GM19043 (cell line): Measurements from ENCODE around the gene PRSS58.

Source experiments
- ATAC-seq: cut with Tn5 transposase; IDR thresholded peaks from one replicate; pipeline ENCODE4 v1.9.1; 2021; ENCODE audit warnings: low read depth; ENCODE audit not compliant: unreplicated experiment

PRSS58 gene, protein sequence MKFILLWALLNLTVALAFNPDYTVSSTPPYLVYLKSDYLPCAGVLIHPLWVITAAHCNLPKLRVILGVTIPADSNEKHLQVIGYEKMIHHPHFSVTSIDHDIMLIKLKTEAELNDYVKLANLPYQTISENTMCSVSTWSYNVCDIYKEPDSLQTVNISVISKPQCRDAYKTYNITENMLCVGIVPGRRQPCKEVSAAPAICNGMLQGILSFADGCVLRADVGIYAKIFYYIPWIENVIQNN

DNA sequence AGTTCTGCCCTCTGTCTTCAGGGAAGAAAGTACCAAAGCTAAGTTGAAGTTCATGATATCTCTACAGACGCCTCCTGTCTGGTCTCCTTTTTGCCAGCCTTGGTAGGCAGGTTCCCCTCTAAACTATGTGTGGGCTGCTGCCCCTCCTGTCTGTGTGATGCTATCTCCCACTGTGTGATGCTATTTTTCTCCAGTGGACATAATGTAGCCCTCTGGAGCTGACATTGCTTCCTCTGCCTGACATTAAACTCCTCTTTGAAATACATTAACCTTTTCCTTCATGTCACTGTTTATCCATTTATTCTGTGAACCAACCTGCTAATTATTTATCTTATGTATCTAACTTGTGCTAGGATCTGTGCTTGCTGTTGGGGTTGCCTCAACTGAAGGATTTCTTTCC is at the start of gene PRSS58:
Gene PRSS58, minus strand, starts transcription at position 101 of the 400 bp plus-strand sequence. CDS start 351 bp downstream, outside the sequence.
- ATAC-seq = no peak

DNA sequence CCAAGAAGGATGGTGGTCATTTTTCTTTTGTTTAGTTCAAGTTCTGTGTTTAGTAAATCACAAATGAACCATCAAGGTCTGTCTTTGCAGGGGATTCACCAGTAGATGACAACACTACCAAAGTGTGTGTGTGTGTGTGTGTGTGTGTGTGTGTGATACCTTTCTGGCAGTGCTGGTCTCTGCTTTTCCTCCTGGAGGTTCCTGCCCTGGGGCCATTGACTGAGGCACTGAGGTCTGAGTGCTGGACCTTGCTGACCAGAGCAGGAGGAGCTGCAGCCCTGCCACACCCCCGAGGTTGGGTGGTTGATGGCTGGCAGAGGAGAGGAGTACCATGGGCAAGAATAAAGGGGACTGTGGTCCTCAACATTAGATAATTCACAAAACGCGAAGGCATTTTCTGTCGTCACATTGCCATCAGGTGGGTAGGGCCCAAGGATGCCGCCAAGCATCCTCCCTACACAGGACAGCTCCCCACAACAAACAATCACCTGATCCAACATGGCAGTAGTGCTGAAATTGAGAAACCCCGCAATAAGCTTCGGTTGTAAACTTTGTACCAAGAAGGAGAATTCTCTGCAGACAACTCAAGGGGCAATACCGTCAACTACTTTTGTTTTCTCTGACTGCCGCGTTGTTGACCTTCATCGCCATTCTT is 49.5 kb upstream of the PRSS58 start:
- no peak for ATAC-seq

DNA sequence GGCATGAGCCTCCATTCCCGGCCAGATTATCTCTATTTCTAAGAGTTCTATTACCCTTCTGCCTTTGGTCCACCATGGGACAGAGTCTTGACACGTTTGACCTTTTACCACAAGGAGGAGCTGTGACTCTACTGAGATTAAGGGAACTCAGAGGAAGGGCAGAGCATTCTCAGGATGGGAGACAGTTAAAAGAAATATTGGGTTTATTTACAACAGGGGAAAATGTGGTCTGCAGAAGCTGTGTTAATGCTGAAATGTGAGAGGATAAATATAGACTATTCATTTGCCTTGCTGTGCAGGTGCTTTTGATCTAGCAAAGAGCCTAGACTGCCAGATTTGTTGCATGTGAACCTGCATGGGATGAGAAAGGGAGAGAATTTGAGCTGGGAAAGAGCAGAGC is 45.8 kb upstream of the PRSS58 start:
- no peak for ATAC-seq

DNA sequence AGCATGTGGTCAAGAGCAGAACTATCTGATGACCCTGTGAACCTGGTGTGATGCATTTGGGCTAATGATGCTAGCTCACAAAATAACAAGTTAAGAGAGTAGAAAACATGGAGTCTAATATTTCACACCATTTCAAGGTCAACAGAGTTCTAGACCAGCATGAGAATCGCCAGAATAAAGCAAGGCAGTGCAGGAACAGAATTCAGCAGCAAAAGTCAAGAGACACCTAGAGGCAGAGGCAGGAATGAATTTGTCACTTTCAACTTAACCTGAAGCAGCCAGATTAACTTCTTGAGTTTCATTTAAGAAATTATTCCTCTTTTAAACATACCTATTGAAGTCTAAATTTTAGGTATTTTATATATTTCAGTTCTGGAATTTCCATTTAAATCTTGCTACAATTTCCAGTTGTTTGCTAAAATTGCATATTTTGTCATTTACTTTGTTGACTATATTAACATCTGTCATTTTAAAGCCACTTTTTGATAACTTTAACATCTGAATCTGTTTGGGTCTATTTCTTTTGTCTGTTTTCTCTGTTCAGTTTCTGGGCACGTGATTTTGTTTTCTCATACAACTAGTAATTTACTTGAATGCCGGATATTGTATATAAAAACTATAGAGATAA is 44.2 kb upstream of the PRSS58 start:
- no peak for ATAC-seq

DNA sequence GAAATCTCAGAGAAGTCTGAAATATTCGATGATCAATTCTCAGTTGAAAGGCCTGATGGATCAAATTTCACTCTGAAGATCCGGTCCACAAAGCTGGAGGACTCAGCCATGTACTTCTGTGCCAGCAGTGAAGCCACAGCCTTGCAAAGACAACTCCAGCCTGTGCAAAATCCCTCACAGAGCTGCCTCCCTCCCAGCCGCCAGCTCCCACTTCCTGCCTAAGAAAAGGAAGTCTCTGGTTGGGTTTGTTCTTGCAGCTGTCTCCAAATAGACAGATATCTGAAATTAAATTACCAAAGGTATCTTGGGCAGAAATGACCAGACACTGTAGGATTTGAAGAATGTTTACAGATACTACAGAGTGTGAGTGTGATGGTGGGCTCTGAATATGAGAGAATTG is 43.4 kb upstream of the PRSS58 start:
- ATAC-seq = no peak

DNA sequence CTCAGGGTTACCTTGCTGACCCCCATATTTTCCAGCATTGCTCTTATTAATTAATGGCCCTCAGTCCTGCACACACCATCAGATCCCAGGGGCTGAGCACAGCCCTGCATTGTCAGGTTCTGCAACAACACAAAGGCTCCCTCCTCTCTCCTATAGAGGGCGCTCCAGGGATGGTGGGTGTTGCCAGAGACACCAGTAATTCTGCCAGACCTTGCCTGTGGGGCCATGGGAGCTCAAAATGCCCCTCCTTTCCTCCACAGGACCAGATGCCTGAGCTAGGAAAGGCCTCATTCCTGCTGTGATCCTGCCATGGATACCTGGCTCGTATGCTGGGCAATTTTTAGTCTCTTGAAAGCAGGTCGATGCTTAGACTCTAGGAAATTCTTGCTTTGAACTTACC is 42.8 kb upstream of the PRSS58 start:
- no peak for ATAC-seq

DNA sequence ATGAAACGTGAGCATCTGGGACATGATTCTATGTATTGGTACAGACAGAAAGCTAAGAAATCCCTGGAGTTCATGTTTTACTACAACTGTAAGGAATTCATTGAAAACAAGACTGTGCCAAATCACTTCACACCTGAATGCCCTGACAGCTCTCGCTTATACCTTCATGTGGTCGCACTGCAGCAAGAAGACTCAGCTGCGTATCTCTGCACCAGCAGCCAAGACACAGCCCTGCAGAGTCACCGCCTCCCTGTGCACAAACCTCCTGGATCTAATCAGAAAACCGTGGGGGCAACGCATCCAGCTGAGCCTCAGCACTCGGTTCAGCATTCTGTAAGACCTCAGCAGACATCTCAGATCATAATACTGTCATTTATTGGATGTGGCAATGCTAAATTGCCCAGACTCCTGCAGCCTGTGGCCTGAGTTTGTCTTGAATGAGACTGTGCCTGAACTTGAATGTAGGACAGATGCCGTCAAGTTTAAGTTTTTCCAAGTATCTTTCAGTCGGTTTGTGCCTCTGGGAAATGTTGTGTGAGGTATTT is 41.5 kb upstream of the PRSS58 start:
- ATAC-seq = no peak

DNA sequence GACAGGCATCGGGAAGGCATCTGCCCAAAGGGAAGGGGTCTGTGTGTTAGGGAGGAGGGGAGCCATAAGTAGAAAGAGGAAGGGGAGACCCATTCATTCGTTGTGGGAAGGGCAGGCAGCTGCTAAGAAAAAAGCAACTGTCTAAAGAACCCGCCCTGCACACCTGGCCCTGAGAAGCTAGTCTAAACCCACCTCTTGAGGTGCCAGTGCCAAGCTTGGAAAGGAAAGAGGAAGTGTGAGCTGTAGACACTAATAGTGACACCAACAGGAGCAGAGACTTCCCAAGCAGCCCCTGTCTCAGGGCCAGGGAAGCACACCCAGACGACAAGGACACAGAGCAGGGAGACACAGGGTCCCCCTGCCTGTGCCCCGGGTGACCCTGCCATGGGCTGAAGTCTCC is 40.8 kb upstream of the PRSS58 start:
- no peak for ATAC-seq

DNA sequence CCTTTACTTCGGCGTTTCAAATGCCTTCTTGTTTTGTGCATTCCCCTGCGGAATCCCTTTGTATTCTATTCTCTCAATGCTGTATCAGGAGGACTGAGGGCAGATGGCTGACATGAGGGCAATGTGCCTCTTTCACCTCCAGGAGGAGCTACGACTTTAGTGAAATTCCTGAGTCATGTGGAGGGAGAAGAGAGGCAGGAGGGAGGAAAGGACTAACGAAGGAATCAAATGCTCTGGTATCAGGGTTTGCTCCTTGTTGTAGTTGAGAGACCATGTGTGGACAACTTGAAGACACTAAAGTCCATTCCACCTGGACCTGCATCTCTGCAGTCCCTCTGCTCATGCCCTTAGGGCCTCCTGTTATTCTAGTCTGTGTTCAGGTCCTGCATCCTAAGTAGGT is 40.2 kb upstream of the PRSS58 start:
- ATAC-seq = no peak

DNA sequence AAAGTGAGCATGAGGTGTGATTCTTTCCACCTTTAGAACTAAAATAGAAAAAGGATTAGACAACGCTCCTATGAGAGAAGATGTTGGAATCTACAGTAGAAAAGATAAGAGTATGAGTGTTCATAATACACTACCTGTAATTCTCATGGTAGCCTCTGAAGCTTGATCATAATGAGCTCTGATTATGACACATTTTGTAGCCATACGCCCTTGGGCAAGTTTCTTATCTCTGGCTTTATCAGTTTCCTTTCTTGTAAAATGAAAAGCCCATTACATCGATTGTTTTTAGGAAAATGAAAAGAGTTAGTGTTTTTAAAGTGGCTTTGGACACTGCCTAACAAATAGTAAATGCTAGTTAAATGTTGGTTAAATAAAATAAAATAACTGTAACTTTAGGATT is 22.4 kb upstream of the PRSS58 start:
- no peak for ATAC-seq

DNA sequence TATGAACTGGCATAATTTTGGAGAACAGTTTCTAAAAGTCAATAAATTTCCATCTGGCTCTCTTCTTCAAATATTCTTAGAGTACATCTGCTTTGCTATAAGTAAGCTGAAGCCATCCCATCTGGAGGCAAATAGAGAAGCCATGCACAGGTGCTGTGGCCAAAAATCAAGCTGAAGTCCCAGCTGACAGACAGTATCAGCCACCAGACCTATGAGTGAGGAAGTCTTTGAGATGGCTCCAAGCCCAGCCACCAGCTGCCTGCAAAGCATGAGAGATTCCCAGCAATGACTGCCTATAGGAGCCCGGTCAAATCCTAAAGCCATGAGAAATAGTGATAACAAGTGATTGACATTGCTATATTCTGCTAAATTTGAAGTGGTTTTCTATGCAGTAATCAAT is 21.7 kb upstream of the PRSS58 start:
- ATAC-seq = no peak

DNA sequence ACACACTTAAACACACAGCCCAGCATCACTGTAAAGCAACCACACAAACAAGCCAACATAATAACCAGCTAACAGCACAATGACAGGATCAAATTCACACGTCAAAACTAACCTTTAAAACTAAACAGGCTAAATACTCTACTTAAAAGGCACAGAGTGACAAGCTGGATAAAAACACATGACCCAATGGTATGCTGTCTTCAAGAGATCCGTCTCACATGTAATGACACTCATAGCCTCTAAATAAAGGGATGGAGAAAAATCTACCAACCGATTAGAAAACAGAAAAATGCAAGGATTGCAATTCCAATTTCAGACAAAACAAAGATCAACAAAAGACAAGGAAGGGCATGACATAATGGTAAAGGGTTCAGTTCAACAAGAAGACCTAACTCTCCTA is 17.2 kb upstream of the PRSS58 start:
- no peak for ATAC-seq

DNA sequence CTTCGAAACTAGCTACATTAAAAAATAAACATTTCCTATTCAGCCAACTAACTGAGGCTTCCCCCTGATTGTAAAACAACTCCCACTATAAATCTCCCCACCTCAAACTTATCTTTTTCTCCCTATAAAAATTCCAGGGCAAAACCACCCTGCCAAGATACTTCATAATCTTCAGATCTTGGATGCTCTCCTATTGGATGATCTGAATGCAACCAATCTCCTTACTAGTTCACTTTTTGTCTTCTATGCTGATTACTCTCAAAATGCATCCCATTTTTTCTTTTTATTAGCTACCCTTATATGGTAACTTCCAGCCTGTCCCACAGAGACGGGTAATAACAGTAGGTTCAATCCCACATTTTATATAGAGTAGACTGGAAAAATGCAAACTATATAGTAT is 15.0 kb upstream of the PRSS58 start:
- no peak for ATAC-seq

DNA sequence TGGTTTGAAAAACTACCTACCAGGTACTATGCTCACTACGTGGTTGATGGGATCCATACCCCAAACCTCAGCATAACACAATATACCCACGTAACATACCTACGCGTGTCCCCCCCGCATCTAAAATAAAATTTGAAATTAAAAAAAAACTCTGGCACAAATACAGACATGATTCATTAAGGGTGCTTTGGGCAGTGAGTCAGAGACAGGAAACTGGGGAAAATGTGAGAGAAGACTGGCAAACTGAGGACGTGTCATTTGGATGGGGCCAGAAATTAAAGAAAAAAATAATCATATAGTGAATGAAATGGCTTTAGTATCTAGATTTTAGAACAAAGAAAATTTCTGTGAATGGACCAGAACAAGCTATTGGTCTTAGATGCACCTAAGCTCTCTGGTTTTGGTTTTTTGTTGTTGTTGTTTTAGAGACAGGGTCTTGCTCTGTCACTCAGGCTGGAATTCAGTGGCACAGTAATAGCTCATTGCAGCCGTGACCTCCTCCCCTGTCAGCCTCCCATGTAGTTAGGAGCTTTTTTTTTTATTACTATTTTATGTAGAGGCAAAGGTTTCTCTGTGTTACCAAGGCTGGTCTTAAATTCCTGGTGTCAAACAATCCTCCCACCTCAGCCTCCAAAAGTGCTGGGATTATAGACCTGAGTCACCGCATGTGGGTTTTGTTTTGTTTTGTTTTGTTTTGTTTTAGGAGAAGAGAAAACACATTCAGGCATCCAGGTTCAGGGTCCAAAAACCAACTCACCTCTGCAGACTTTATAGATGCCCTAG is 5.9 kb upstream of the PRSS58 start:
- no peak for ATAC-seq

DNA sequence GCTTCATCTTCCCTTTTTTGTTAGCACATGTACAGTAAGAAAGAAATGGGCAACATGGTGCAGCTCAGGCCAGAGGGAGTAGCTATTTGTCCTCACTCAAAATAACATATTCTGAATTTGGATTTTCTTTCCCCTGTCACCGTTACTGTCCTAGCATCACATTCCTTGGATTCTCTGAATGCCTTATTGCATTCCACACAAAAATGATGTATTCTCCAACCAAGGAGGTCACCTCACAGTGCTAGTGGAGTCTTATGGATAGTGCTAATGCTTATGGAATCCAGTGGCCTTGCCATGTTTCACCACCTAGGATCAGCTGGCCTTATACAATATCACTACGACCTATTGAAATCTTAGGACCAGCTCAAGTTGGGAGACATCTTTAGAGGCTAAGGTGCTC is 7.2 kb downstream of the PRSS58 start:
- ATAC-seq = no peak

DNA sequence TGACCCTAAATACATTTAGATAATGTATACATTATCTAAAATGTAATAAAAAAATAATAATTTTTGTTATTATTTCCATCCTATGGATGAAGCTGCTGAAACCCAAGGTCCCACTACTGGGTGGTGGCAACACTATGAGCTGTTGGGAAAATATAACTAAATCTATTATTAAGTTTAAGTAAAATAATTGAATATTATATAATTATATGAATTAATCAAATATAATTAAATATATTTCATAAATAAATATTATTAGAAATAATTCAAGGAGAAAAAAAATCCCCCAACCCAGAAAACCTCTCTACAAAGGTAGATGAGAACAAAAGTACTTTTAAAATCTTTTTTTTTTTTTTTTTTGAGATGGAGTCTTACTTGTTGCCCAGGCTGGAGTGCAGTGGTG is 7.9 kb downstream of the PRSS58 start:
- no peak for ATAC-seq

DNA sequence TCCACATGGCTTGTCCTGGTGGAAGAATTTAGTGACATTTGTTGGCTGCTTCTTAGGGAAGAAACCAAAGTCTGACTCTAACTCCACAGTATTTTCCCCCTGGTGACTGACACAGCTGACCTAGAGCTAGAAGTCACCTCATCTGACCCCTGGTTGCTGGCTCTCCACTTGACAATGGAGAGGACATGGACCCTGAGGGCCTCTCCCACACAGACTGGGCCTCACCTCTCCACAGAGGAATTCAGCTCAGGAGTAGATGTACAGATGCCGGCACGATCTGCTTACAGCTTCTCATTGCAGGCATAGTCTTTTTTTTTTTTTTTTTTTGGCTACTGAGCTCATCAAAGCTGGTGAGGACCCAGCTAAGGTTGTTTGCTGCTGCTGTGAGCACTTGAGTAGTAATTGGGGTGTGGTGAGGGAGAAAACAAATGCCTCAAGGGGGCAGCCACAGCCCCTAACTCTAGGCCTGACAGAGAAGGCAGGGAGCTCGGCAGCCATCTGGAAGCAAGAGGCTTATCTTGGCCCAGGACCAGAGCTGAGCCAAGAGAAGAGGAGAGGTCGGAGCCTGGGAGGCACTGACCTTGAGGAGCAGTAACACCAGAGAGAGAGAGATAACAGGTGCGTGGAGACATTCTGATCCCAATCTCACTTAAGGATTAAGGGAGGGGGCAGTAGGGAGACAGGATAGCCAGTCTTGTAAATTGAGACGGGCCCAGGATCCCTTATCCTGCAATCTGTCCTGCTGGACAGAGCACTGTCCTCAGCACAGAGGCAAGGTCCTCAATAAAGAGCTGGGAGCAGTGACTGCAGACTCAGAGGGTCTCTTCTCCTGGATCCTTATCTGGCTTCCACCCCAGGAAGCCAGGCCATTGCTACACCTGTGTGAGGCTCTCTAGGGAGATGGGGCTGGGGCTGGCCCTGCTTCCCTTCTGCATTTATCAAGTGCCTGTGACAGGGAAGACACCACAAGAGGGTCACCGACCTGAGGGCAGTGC is 9.4 kb downstream of the PRSS58 start:
- ATAC-seq = no peak

DNA sequence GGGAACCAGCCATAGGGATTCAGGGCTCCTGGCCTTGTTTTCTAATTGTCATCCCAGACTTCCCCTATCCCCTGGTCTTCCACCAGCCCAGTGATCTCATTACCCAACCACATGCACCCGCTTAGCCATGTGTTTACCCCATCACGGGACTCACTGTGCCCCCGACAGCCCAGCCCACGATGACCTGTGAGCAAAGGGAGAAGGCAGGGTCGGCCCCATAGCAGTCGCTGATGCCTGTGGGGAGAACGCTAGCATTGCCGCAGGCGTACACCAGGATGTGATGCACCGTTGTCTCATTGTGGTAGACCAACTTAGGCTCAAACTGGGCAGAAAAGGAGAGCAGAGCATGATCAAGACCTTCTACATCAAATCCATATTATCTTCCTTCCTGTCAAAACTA is 14.0 kb downstream of the PRSS58 start:
- ATAC-seq = no peak

DNA sequence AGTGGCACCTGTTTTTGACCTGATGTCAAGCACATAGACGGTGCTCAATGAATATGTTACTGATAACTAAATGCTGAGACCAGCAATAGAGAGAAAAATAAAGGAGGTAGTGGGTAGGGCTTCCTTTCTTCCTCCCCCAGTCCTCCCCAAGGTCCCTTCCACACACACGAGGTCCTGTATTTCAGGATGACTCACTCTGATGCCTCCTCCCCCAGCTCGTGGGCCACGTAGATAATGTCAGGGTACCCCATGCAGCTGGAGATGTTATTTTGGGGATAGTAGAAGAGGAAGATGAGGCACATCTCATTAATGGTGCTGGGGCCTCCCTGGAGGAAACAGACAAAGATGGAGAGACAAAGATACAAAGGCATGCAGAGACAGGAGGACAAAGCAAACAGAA is 17.3 kb downstream of the PRSS58 start:
- no peak for ATAC-seq

DNA sequence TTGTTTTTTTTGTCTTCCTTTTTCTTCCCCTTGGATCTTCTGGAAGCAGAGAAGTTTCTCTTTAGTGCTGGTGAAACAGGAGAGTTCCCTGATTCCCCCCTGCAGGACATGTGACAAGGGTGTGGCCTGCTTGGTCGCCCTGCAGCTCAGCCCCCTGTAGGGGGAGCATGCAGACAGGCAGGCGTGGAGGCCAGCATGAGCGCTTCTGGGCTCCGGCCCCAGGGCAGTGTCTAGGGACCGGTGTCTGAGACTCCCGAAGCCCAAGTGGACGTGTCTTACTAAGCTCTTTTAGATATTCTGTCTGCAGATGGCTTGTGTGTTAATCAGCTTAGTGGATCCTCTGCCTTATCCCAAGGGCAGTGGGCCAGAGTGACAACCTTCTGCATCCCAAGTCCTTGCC is 26.1 kb downstream of the PRSS58 start:
- ATAC-seq = no peak
